ENCODE data around the gene C12orf56.
A peak's percentile ranks its signal among the peaks of the same experiment; 100 is the strongest.
"Not testable (repeated sequence)": the region's sequence is repeated elsewhere in the genome, so short reads cannot be mapped to it uniquely, and the experiment has no call there.

The C12orf56 gene

DNA sequence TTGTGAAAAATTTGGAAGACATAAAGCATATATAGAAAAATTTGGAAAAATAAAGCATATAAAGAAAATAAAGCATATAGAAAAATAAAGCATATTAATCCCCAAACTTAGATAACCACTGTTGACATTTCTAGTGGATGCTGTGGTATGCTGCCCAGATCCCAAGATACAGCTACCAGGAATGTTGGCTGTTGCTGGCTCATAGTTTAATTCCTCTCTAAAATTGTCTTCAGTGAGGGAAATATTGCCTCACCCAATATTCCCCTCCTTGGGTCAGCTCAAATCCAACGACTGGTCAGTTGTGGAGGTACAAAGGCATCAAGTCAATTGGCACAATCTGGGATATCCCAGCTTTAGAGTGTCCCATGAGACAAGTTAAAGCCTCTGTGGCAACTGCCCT lies 158.4 kb downstream of the C12orf56 start:
- no peak for DNase-seq (ENCODE audit: low read depth)

DNA sequence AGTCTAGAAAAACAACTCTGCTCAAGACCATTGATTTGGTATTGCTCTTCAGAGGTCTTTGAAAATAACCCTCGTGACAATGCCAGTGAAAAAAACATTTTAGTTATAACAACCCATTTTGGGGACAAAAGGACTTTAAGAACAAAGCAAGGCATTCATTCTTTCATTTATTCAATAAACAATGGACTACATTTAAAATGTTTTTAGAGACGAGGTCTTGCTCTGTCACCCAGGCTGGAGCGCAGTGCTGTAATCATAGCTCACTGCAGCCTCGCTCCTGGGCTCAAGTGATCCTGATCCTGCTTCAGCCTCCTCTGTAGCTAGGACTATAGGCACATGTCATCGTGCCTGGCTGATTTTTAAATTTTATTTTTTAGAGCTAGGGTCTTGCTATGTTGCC lies 160.8 kb downstream of the C12orf56 start:
- no peak for DNase-seq (ENCODE audit: low read depth)

DNA sequence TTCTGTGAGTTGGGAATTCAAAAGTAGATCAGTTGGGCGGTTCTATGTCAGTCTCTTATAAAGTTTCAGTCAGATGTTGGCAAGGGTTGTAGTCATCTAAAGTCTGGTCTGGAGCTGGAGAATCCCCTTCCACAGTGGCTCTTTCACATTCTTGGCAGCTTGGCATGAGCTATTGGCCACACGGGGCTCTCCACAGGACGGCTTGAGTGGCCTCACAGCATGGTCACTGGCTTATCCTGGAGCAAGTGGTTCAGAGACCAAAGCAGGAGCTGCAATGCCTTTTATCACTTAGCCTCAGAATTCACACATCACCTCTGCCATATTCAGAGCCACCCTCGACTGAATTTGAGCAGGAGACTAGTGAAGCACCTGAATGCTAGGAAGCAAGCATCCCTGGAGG lies 161.3 kb downstream of the C12orf56 start:
- no peak for DNase-seq (ENCODE audit: low read depth)

DNA sequence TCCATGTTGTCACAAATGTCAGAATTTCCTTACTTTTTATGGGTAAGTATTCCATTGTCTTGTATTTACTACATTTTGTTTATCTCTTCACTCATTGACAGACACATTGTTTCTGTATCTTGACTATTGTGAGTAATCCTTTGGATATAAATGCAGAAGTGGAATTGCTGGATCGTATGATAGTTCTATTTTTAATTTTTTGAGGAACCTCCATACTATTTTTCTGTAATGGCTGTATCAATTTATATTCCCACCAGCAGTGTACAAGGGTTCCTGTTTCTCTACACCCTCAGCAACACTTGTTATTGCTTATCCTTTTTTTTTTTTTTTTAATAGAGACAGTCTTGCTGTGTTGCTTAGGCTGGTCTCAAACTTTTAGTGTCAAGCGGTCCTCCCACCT lies 164.9 kb downstream of the C12orf56 start:
- no peak for DNase-seq (ENCODE audit: low read depth)

DNA sequence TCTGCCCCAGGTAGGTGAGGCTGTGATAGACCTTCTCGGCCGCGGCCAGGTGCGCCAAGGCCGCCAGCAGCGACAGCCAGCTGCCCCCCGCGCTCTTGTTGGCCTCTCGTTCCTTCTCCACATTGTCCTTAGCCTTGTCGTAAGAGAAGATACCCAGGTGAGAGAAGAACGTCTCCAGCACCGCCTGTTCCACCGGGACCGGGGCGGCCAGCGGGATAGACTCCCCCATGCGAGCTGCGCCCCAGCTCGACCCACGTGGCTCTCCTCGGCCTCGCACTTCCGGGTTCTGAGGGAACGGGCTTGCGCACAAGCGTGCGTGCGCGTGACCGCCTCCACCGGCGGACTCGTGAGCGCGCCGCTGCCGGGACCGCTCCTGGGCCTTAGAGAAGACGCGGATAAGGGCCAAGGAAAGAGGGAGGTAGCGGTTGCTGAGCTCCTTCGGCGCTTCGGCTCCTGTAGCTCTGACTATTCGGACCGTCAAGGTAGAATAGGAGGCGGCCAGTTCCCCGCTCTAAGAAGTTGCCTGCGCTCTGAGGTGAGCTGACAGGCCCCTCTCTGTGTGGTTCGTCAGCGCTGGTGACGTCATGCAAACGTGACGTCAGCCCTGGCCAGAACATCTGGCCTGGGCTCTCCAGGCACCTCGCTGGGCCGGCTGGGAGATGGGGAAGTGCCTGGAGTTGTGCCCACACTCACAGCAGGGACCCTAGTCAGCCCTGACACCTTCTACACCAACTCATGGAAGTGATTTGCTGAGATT lies 168.4 kb downstream of the C12orf56 start, which contains the start of gene KICS2:
Gene KICS2, minus strand, starts transcription at position 288 of the 757 bp plus-strand sequence. Its CDS starts 59 bp downstream, at position 229.
- peak; percentile 83 for DNase-seq (ENCODE audit: low read depth)

DNA sequence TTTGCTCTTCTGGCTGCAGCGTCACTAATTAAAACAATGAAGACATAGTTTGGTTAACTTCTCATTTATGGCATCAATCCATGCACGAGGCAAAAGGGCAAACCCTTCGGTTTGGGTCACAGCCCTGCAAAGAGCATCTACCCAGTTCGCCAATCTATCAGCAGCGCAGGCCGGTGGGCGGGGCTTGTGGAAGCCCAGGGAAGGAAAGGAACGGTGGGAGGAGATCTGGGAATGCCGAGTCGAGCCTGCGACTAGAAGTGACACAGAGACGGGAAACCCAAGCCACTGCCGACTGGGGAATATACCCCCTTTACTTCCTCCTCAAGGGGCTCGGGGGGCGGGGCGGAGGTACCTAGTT lies 168.9 kb downstream of the C12orf56 start:
- DNase-seq (ENCODE audit: low read depth) = peak; percentile 35

DNA sequence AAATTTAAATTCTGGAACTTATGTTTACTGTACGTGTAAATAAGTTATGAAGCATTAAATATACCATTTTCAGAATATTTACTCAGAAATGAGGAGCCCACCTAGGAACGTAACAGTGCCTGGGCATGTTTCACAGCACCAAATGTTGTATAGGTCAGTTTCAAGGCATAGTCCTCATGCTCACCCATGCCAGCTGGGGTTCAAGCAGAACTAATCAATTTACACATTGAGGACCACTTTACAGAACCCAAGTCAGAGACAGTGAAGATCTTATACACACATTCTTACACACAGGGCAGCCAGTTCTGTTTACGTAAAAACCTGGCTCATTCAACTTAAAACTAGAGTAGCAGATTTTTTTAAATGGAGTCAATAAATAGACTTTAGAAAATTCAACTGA lies 170.5 kb downstream of the C12orf56 start:
- DNase-seq (ENCODE audit: low read depth) = no peak

DNA sequence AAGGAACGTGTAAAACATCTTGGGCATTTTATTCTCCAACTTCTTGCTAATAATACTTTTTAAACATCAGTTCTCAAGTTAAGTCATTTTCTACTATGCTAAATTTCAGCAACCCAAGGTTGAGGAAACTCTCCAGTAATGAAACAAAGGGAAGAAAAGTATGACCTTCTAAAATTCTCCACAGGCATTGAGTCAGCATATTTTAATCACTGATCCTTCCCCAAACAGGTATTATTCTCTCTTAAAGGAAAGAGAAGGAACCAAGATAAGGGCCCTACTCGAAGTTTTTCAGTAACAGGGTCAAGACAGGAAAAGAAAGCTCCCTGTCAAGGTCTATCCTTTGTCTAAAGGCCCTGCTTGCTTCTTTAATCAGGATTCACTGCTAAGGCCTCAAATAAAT lies 171.4 kb downstream of the C12orf56 start:
- no peak for DNase-seq (ENCODE audit: low read depth)

DNA sequence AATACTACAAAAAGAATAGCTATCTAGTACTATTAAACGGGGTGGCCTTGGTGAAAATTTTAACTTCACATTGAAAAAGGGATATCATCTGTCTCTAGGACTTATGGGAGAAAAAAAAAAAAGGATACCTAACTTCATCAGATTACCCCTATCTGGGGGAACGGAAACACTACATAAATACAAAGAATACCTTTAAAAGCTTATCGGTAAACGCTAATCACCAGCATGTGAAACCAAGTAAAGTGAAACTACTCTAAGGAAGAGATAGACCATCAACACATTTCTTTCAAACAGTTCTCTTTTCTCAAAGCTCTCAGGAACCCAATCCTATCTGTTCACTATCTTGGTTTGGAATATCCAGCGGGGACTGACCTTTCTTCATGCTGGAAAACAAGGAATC lies 172.0 kb downstream of the C12orf56 start:
- no peak for DNase-seq (ENCODE audit: low read depth)

DNA sequence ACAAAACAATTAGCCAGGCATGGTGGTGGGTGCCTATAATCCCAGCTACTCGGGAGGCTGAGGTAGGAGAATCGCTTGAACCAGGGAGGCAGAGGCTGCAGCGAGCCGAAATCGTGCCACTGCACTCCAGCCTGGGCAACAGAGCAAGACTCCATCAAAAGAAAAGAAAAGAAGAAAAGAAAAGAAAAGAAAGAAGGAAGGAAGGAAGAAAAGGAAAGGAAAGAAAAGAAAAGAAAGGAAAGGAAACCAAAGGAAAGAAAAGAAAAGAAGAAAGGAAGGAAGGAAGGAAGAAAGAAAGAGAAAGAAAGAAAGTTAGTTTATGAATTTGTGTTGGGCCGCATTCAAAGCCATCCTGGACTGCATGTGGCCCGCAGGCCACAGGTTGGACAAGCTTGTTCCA lies 172.9 kb downstream of the C12orf56 start:
- not testable (repeated sequence) for DNase-seq (ENCODE audit: low read depth)

DNA sequence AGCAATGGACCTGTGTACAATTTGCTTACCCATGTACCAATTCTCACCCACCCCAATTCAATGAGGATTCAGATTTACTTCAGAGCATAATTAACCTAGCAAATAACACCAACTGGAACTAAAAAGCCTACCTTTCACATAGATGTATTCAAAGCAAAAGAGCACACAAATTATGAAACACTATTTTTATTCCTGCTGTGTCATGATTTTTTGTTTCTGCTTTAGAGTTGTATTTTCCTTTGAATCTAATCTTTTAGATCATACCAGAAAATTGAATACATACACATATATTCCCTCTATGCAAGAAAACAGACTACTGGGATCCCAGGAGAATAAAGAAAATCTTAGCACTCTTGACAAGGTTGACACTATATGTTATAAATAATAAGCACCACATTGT lies 174.3 kb downstream of the C12orf56 start:
- DNase-seq (ENCODE audit: low read depth) = no peak
